HG03060 (cell line): ENCODE data around the gene GATA5.

ENCODE experiments used
- ATAC-seq: cut with Tn5 transposase; IDR thresholded peaks from one replicate; pipeline ENCODE4 v1.9.1; 2021; ENCODE audit warnings: low read depth, moderate number of reproducible peaks; ENCODE audit not compliant: unreplicated experiment

The GATA5 gene, protein sequence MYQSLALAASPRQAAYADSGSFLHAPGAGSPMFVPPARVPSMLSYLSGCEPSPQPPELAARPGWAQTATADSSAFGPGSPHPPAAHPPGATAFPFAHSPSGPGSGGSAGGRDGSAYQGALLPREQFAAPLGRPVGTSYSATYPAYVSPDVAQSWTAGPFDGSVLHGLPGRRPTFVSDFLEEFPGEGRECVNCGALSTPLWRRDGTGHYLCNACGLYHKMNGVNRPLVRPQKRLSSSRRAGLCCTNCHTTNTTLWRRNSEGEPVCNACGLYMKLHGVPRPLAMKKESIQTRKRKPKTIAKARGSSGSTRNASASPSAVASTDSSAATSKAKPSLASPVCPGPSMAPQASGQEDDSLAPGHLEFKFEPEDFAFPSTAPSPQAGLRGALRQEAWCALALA

DNA sequence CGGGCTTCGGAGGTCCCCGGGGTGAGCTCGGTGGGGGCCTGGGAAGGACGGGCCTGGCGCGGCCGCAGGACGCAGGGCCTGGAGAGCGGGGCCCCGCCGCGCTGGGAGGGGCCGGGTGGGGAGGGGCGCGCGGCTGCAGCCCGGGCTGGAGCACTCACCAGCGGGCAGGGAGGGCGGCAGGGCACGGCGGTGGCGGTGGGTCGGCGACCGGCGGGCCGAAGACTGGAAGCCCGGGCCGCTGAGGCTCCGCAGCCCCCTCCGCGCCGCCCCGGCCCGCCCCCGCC lies at the start of gene GATA5:
TSS of gene GATA5 (minus strand) at position 224 of the 284 bp plus-strand sequence. CDS start 474 bp downstream, outside the sequence.
- ATAC-seq, result no peak

DNA sequence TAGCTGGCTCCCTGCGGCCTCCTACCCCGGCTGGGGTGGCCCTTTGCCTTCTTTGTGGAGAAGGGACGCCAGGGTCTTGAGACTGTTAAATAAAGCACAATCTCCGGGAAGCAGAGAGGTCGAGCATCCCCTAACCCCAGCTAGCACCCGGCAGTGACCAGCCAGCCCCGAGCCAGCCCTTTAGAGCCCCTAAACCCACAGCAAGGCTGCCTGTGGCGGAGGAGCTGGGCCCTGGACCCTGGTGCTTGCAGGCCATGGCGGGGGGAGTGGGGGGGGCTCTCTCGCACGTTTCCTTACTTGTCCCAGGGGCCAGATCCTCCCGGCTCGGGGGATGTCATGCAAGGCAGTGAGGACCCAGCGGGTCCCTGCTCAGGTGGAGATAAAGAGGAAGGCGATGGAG lies 49.2 kb upstream of the GATA5 start:
- no peak for ATAC-seq

DNA sequence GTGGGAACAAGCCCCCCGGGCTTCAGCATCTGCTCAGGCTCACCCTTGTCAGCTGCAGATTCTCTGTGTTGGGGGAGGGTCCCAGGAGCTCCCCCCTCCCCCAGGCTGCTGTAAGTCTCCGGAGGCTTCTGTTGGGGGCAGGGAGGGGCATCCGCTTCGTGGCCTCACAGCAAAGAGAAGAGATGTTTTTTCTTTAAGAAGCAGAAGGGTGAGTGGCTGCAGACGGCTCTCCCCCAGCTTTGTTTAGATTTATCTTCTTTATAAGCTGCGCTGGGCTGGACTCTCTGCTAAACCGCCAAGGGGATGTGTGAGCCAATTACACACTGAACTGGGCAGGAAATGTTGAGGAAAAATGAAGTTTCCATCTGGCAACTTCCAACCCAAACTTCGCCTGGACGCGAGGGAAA lies 48.7 kb upstream of the GATA5 start:
- no peak for ATAC-seq

DNA sequence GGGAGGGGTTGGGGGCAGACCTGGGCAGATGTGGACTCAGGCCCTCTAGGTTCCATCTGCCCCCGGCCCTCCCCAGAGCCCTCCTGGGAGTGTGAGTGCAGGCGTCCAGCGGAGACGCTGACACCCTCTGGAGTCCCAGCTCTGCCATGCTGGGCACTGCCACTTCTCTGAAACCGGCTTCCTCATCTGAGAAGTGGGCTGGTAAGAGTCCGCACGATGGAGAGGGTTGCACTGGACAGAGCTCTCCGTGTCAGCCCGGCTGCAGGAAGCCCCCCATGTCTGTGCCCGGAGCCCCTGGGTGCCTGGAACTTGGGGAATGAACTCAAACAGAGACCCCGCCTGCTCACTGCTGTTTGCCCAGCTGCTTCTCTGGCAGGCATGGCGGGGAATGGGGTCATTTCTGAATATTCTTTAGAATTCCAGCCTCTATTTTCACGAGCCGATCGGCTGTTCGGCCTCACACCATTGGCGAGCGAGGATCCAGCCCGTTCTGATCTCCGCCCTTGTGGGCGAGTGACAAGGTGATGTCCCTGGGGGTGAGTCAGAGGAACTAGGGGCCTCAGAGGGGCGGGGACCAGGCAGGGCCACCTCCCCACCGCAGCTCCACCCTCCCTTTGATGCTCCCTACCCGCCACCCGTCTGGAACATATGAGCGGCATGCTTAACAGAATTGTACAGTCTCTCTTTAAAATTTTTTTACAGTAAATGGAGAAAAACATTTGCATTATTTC lies 47.8 kb upstream of the GATA5 start:
- ATAC-seq, result no peak

DNA sequence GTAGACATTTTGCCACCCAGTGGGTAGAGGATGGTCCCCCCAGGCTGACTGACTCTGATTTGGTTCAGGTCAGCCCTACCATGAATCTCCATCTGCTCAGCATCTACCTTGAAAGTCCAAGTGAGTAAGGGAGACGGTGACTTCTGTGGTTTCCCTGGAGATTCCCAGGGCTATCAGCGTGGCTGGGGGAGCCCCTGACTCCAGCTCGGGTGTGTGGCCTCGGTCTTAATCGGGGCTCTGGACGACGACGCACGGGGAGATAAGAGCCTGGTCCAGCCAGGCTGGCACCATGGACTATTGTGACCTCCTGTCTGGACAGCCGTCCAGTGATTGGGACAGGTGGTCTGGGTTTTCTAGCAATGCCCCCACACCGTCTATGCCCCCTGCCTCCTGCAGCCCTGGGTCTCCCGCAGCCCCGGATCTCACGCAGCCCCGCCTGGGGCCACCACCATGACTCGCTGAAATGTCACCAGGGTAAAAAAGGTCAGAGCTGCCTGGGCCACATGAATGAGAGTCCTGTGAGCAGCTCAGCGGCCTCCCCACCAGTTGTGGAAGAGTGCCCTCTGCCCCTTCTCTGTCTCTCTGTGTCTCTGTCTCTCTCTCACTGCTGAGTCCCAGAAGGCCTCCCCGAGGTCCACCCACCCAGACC lies 47.1 kb upstream of the GATA5 start:
- ATAC-seq, result no peak

DNA sequence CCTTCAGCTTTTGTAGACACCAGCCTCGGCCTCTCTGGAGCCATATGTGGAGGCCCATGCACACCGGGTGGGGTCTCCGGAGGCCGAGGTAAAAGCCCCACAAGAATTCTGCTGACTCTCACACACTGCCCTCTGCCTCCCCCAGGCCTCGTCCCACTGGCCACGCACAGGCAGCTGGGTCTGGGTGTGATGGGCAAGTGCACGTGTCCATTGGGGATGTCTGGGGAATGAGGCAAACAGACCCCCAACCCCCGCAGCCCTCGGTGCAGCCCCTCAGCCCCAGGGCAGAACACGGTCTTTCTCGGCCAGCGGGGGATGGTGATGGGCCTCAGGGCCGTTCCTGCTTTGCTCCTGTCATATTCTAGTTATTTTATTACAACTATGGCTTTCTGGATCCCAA lies 44.0 kb upstream of the GATA5 start:
- no peak for ATAC-seq

DNA sequence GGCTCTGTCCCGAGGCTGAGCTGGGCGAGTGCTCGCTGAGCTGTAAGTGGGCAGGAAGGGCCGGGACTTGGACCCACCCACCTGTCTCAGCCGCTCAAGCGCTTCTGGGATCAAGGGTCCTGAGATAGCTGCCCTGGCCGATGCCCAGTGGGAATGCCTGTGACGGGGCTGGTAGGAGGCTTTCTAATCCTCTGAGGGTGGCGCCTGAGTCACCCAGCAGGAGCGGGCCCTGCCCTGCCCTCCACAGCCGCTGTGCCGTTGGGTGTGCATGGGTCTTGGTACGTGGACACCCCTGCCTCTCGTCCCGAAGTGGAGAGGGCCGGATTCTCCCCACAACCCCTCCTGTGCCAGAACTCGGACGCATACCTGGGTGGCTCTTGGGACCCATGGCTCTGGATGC lies 43.1 kb upstream of the GATA5 start:
- ATAC-seq, result no peak

DNA sequence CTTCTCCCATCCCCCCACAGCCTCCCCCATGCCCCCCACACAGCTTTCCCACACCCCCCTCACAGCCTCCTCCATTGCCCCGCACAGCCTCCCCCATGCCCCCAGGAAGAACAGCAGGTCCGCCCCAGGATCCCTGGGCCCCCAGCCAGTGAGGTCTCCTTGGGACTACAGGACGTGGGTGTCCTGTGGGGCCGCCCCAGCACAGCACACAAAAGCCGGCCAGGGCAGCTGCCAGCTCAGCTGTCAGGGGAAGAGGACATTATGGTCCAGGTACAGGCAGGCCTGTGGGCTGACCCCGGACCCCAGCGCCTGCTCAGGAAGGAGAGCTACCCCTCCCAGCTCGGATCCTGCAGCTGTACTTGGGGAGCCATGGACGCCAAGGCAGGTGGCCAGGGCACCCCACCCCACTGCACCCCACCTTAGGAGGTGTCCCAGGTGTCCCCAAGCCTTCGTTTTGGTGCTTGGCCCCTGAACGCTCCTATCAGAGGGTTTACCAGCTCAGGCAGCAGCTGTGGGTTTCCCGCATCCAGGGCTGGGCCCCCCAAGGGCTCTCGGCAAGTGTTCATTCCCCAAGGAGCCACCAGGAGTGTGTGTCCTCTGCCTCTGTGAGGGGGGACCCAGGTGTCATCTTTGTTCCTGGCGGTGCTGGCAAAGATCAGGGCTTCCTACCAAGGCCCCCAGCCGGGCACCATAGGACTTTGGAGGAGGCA lies 42.3 kb upstream of the GATA5 start:
- no peak for ATAC-seq

DNA sequence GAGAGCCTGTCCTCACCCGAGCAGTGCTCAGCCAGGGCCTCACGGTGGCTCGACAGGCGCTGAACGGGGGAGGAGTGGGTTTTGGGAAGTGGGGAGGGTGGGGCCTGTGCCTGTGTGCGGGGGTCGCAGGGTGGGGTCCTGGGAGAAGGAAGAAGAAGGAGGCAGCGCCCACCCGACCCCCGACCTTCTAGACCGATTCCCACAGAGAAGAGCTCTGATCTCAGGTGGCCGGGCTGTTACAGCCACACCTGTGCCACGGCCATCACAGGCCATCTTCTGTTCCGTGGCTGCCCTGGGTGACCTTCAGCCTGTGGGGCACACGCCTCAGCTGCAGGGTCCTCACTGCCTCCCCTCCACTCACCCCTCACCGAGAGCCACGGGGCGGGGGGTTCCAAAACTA lies 41.4 kb upstream of the GATA5 start:
- no peak for ATAC-seq

DNA sequence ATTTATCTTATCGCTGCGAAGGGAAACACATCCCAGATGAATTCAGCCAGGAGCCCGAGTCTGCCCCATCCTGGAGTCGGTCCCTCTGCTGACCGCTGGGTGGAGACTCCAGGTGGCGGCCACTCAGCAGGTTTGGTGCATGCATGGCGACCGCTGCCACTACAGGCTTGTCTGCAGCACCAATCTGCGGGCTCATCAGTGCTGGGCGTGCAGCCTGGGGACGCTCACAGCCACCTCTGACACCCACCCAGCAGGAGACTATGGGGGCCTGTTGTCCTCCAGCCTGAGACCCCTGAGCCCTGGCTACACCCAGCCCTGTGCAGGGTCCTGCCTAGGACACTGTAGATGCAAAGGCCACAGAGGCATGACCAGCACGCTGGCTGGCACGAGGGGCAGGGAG lies 40.5 kb upstream of the GATA5 start:
- ATAC-seq, result no peak

DNA sequence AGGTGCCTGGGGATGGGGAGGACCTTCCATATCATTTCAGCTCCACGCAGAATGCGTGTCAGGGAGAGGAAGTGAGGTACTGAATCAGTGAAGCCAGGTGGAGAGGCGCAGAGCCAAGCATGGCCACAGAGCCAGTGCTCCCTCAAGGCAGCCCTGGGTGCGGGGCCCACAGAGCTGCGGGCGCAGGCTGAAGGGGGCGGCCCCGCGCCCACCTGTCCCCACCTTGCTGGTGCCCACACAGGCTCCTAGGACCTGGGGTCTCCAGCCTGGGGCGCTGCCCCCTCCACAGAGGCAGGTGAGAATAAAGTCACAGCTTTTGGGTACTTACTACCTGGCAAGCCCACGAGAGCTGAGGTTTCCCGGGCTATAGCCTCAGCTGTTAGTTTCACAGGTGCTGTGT lies 40.0 kb upstream of the GATA5 start:
- no peak for ATAC-seq

DNA sequence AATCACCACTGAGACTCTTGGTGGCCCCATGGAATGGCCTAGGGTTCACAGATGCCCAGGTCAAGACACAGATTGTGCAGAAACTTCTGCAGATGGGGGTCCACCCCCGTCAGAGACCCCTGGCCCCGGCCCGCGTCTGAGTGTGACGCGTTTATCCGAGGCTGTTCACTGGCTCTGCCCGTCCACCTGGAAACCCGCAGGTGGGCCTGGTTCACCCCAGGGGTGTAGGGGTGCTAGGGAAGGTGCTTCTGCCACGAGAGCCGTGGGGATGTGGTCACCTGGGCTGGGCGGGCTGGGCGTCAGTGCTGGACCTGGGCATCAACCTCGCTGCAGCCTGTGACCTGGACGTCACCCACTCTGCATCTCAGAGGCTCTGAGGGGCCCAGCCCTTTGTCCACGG lies 39.5 kb upstream of the GATA5 start:
- no peak for ATAC-seq

DNA sequence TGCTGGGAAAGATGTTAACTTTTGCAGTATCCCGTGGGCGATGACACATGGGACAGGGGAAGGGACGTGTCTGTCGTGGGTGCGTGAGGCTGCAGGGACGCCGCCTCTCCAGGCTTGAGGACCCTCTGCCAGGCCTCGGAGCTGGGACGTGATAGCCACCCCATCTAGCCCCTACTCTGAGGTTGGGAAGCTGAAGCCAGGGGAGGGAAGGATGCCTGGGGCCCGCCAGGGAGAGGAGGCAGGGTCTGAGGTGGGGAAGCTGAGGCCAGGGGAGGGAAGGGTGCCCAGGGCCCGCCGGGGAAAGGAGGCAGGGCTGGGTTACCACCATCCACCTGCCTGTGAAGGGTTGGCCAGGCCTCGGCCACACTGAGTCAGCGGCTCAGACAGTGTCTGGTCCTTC lies 38.2 kb upstream of the GATA5 start:
- no peak for ATAC-seq

DNA sequence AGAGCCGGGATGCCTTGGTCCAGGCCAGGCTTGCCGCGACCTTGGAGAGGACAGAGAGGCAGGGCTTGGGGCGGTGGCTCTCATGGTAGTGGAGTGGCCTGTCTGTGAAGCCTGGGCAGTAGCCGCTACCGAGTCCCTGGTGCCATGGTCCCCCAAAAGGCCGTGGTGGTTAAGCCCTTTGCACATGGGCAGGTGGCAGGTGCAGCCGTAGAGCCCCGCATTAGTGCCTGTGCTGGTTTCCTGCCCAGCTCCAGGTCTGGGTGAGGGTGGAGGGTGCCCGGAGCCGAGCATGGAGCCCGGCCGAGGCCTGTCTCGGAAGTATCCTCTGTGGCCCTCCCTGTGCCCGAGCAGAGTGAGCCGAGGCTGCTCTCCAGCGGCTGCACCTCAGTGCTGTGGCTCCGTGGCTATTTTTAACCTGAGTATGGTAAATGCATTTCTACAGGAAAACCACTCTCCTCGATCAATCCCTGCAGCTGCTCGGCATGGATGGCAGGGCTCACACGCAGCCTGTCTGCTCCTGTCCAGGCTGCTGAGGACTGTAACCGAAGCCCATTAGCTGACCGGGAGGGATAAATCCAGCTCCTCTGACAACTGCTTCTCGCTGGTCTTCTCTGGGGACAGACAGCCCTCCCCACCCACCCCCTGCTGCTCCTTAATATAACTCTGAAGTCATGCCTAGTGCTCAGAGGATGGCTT lies 36.3 kb upstream of the GATA5 start:
- no peak for ATAC-seq

DNA sequence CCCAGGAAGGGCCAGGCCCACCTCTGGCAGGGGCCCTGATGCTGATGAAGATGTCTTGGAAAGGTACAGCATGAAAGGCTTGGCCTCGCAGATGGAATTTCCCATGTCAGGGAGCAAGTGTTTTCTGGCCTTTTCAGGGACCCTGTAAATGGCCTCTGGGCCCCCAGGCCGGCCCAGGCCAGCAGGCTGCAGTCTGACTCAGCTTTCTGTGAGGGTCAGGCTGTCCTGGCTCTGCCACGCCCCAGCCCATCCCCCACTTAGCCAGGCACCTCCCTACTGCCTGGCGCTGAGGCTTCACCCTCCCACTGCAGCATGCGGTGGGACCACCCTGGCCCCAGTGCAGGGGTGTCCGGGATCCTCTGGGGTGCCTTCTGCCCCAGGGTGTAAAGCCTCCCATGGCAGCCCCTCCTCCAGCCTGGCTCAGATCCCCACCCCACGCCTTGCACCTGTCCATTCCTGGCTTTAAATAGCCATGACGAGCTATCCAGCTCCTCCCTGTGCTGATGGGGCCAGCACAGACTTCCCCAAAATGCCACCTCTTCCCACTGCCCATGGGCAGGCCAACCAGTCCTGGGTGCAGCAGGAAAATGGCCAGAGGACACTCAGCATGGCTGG lies 35.6 kb upstream of the GATA5 start:
- no peak for ATAC-seq

DNA sequence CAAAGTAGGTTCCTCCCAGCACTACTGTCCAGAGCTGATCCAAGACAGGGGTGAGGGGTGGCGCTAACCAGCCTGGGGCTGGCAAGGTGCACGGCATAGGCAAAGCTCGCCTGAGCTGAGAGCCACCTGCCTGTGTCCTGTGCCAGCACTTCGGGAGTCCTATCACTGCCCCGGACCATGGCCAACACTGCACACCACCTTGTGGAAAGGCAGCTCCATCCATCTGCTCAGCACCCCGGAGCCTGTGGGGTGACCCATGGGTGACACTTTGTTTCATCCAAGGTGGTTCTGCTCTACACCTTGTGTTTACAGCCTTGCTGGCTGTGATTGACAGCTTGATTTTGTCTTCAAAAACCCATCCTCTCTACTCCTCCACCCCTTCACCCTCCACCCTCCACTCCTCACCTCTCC lies 32.9 kb upstream of the GATA5 start:
- no peak for ATAC-seq

DNA sequence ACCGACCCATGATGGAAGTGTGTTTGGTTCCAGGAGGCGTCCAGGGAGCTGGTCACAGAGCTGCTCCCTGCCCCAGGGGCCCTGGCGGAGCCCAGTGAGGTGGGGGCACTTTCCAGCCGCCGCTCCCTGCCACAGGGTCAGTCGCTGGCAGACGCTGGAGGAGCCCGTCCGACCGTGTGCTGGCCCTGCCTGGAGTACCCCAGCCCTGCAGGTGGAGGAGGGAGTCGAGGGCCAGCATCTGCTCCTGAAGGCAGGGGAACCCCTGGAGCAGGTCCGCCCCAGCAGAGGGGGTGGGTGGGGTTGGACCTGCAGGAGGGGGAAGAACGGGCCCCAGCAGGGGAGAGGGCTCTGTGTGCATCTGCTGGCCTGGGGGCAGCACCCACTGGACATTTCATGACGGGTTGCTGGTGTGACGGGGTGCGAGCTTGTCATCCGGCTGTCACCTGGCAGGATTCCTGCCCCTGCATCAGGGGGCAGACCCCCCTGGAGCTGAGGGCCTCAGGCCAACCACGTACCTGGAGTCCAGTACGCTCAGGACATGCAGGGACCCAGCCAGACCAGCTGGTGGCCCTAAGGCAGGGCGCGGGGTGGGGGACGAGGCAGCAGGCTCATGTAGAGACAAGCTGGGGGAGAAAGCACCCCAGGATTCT lies 32.3 kb upstream of the GATA5 start:
- no peak for ATAC-seq

DNA sequence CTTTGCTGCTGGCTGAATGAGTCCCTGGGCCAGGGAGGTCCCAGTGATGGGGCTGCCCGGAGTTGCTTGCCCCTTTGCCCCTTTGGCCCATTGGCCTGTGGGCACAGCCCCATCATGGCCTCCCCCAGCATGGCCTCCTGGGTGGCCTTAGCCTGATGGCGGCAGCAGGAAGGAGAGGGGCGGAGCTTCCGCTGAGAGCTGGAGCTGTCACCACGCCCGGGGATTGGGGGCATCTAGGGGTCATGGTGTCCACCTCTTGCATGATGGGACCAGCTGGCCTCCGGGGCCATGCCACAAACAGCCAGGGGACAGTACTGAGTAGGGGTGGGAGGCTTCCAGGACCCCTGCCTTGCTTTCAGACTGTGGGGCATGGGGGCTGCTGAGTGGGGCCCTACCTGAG lies 31.5 kb upstream of the GATA5 start:
- no peak for ATAC-seq

DNA sequence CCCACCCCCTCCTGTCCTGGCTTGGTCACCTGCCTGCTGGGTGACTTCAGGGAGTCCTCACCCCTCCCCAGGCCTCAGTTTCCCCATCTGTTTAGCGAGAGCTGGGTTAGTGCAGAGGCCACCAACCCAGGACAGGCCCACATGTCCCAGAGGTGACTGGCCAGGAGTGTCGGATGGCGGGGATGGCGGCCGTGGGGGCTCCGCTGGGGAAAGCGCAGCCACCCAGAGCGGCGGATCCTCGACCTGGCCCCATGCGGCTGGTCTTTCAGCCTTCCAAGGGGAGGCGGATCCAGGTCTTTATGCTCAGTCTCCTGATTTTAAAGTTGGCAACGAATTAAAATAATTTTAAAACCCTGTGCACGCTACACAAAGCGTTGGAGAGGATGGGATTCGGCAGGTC lies 31.0 kb upstream of the GATA5 start:
- ATAC-seq, result no peak

DNA sequence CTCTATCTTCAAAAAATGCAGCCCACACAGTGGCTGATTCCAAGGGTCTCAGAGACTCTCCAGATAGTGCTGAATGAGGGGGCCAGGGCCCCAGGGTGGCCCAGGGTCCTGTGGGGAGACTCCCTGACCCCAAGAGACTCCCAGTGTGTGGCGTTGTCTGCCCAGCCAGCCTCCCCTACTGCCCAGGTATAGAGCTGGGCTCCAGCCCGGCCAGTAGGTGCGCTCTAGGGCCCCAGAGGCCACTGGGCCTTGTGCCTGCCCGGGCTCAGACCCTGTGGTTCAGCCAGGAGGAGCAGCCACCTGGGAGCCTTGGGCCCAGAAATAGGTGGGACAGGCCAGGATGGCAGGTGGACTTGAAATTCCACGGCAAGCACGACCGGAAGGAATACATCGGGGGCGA lies 30.3 kb upstream of the GATA5 start:
- ATAC-seq, result no peak
